ENCODE measurements around the gene RNF148.

The RNF148 gene

GRCh38 chr7:122676466-122676865, 26.3 kb downstream of the RNF148 start:
- Mint-ChIP-seq H3K4me1 (no peaks in the 10 kb centered on the region), H3K36me3 (no peaks in the 10 kb centered on the region), H3K9me3 (no peaks in the 10 kb centered on the region), H3K27ac (no peak overlapping the region), H3K27me3 (no peaks in the 10 kb centered on the region), H3K4me3 (no peak overlapping the region)

GRCh38 chr7:122675621-122676020, 27.1 kb downstream of the RNF148 start:
- no peaks in the 10 kb centered on the region for H3K4me1 Mint-ChIP-seq
- no peak overlapping the region for H3K4me3 Mint-ChIP-seq
- no peak overlapping the region for H3K27ac Mint-ChIP-seq
- no peaks in the 10 kb centered on the region for H3K9me3 Mint-ChIP-seq
- H3K36me3 Mint-ChIP-seq: no peaks in the 10 kb centered on the region
- no peaks in the 10 kb centered on the region for H3K27me3 Mint-ChIP-seq

- Mint-ChIP-seq H3K4me3 (no peak overlapping the region), H3K27ac (no peak overlapping the region), H3K4me1 (no peaks in the 10 kb centered on the region), H3K9me3 (no peaks in the 10 kb centered on the region), H3K36me3 (no peaks in the 10 kb centered on the region), H3K27me3 (no peaks in the 10 kb centered on the region)
Measured at GRCh38 chr7:122675011-122675410, 27.7 kb downstream of the RNF148 start.

- Mint-ChIP-seq H3K27ac (no peak overlapping the region), H3K27me3 (no peaks in the 10 kb centered on the region), H3K36me3 (no peaks in the 10 kb centered on the region), H3K4me3 (no peak overlapping the region), H3K9me3 (no peaks in the 10 kb centered on the region), H3K4me1 (no peaks in the 10 kb centered on the region)
Measured at GRCh38 chr7:122674502-122674901, 28.2 kb downstream of the RNF148 start.

- Mint-ChIP-seq H3K27ac (no peak overlapping the region), H3K36me3 (no peaks in the 10 kb centered on the region), H3K9me3 (no peaks in the 10 kb centered on the region), H3K4me1 (no peaks in the 10 kb centered on the region), H3K4me3 (no peak overlapping the region), H3K27me3 (no peaks in the 10 kb centered on the region)
Measured at GRCh38 chr7:122673951-122674350, 28.8 kb downstream of the RNF148 start.

- no peak overlapping the region for H3K27ac Mint-ChIP-seq
- no peaks in the 10 kb centered on the region for H3K36me3 Mint-ChIP-seq
- H3K9me3 Mint-ChIP-seq: no peaks in the 10 kb centered on the region
- H3K4me3 Mint-ChIP-seq: no peak overlapping the region
- no peaks in the 10 kb centered on the region for H3K4me1 Mint-ChIP-seq
- no peaks in the 10 kb centered on the region for H3K27me3 Mint-ChIP-seq
Measured at GRCh38 chr7:122672536-122672935, 30.2 kb downstream of the RNF148 start.

GRCh38 chr7:122663733-122664132, 39.0 kb downstream of the RNF148 start:
- no peak overlapping the region for H3K4me3 Mint-ChIP-seq
- no peaks in the 10 kb centered on the region for H3K4me1 Mint-ChIP-seq

GRCh38 chr7:122658856-122659255, 43.9 kb downstream of the RNF148 start:
- no peak overlapping the region for H3K27ac Mint-ChIP-seq
- H3K4me3 Mint-ChIP-seq: no peak overlapping the region
- no peaks in the 10 kb centered on the region for H3K27me3 Mint-ChIP-seq
- H3K4me1 Mint-ChIP-seq: no peaks in the 10 kb centered on the region
- H3K9me3 Mint-ChIP-seq: no peaks in the 10 kb centered on the region
- H3K36me3 Mint-ChIP-seq: no peaks in the 10 kb centered on the region

More at GRCh38 chr7:122663733-122664132, 39.0 kb downstream of the RNF148 start:
- H3K36me3 Mint-ChIP-seq: no peaks in the 10 kb centered on the region
- no peaks in the 10 kb centered on the region for H3K27me3 Mint-ChIP-seq
- H3K27ac Mint-ChIP-seq: no peak overlapping the region
- no peaks in the 10 kb centered on the region for H3K9me3 Mint-ChIP-seq

GRCh38 chr7:122653685-122654084, 49.0 kb downstream of the RNF148 start:
- H3K27me3 Mint-ChIP-seq: no peaks in the 10 kb centered on the region
- no peaks in the 10 kb centered on the region for H3K4me1 Mint-ChIP-seq
- no peak overlapping the region for H3K27ac Mint-ChIP-seq
- H3K9me3 Mint-ChIP-seq: no peaks in the 10 kb centered on the region
- no peaks in the 10 kb centered on the region for H3K36me3 Mint-ChIP-seq
- H3K4me3 Mint-ChIP-seq: no peak overlapping the region

- Mint-ChIP-seq H3K27me3 (no peaks in the 10 kb centered on the region), H3K4me3 (no peak overlapping the region), H3K36me3 (no peaks in the 10 kb centered on the region), H3K27ac (no peak overlapping the region), H3K9me3 (no peaks in the 10 kb centered on the region), H3K4me1 (no peaks in the 10 kb centered on the region)
Measured at GRCh38 chr7:122652876-122653275, 49.8 kb downstream of the RNF148 start.
